Effector memory CD4-positive, alpha-beta T cell (primary cell): Measurements from ENCODE around the gene VOPP1.

ENCODE experiments used
- DNase-seq, 3 donors: peaks; one replicate each; pipeline ENCODE4 v3.0.0-alpha.2; 2020
- H3K27ac ChIP-seq: 2 replicates; pipeline ENCODE4 v1.7.0; 2013; ENCODE audit warnings: mild to moderate bottlenecking, low read length, moderate library complexity; ENCODE audit not compliant: insufficient read depth, poor library complexity, severe bottlenecking
- H3K27me3 ChIP-seq: replicated peaks from 2 replicates; pipeline ENCODE4 v1.7.0; 2013; ENCODE audit warnings: mild to moderate bottlenecking, low read length; ENCODE audit not compliant: insufficient read depth, control insufficient read depth, poor library complexity, severe bottlenecking
- H3K36me3 ChIP-seq: 2 replicates; pipeline ENCODE4 v1.7.0; 2013; ENCODE audit warnings: mild to moderate bottlenecking, low read length, moderate library complexity; ENCODE audit not compliant: control insufficient read depth, insufficient read depth
- H3K4me1 ChIP-seq: 2 replicates; pipeline ENCODE4 v1.7.0; 2013; ENCODE audit warnings: low read length, mild to moderate bottlenecking; ENCODE audit not compliant: control insufficient read depth, insufficient read depth, poor library complexity, severe bottlenecking
- H3K4me3 ChIP-seq: 2 replicates; pipeline ENCODE4 v1.7.0; 2013; ENCODE audit warnings: low read length, low read depth, mild to moderate bottlenecking; ENCODE audit not compliant: insufficient read depth, poor library complexity, severe bottlenecking
- H3K9me3 ChIP-seq: 2 replicates; pipeline ENCODE4 v1.7.0; 2013; ENCODE audit warnings: mild to moderate bottlenecking, low read length, moderate library complexity; ENCODE audit not compliant: control insufficient read depth

The VOPP1 gene

GRCh38 chr7:55534916-55535590 is 37.2 kb downstream of the VOPP1 start:
- Histone ChIP-seq H3K27me3 (no peaks in the 10 kb centered on the region), H3K27ac (peak overlapping the region; percentile 90), H3K9me3 (no peaks in the 10 kb centered on the region), H3K36me3 (no peaks in the 10 kb centered on the region), H3K4me3 (no peak overlapping the region), H3K4me1 (peaks cover 58% of the 10 kb centered on the region)
- DNase-seq: no peak

GRCh38 chr7:55534262-55534915 is 37.9 kb downstream of the VOPP1 start:
- Histone ChIP-seq H3K4me1 (peaks cover 58% of the 10 kb centered on the region), H3K27ac (peak overlapping the region; percentile 90), H3K4me3 (peak overlapping the region; percentile 1), H3K27me3 (no peaks in the 10 kb centered on the region), H3K9me3 (no peaks in the 10 kb centered on the region), H3K36me3 (no peaks in the 10 kb centered on the region)
- DNase-seq: peak; percentile 16 to 54 (median 41)

GRCh38 chr7:55533729-55534080 is 38.6 kb downstream of the VOPP1 start:
- no peaks in the 10 kb centered on the region for H3K36me3 ChIP-seq
- H3K27ac ChIP-seq: peak overlapping the region; percentile 90
- no peaks in the 10 kb centered on the region for H3K9me3 ChIP-seq
- no peak for DNase-seq
- no peaks in the 10 kb centered on the region for H3K27me3 ChIP-seq
- H3K4me3 ChIP-seq: peak overlapping the region; percentile 1
- H3K4me1 ChIP-seq: peaks cover 58% of the 10 kb centered on the region

GRCh38 chr7:55533050-55533728 is 39.1 kb downstream of the VOPP1 start:
- peak; percentile 69 to 80 (median 78) for DNase-seq
- H3K27me3 ChIP-seq: no peaks in the 10 kb centered on the region
- peak overlapping the region; percentile 20 for H3K4me3 ChIP-seq
- no peaks in the 10 kb centered on the region for H3K9me3 ChIP-seq
- H3K27ac ChIP-seq: peak overlapping the region; percentile 90
- no peaks in the 10 kb centered on the region for H3K36me3 ChIP-seq
- H3K4me1 ChIP-seq: peaks cover 58% of the 10 kb centered on the region

DNA sequence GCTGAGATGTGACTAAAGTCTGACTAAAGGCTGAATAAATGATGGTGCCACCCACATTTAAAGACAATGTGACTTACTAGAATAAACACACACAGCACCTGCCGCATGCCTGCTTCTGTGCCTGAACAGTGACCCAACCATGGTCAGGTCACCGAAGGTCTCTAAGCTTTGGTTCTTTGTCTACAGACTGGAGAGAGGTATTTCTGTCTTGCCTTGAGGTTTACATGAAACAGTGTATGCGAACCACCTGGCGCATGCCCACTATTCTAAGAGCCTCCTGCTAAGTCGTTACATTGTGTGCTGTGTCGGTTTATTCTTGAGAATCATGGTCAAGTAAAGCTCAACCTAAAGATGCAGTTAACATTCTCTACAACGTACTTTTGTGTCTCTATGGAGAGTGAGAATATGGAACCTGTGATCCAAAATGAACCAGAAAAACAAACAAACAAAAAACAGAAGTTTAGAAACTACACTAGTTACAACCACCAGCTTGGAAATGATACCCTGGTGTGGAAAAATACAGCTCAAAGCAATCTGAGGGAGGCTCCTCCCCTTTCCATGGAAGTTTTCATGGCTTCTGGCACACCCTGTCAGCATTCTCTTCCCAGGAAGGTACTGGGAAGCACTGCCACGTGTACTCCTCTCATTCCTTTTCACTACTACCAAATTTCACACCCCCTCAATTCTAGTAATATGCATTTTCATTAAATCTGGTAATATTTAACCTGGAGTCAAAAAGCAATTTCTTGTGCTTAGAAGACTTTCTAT is 40.0 kb downstream of the VOPP1 start:
- Histone ChIP-seq H3K9me3 (no peaks in the 10 kb centered on the region), H3K4me3 (no peak overlapping the region), H3K4me1 (peaks cover 52% of the 10 kb centered on the region), H3K36me3 (no peaks in the 10 kb centered on the region), H3K27ac (peak overlapping the region; percentile 60), H3K27me3 (no peaks in the 10 kb centered on the region)
- DNase-seq: no peak

- no peak overlapping the region for H3K27ac ChIP-seq
- no peak overlapping the region for H3K4me3 ChIP-seq
- H3K36me3 ChIP-seq: no peaks in the 10 kb centered on the region
- DNase-seq: no peak
- H3K9me3 ChIP-seq: no peaks in the 10 kb centered on the region
- H3K4me1 ChIP-seq: peaks cover 46% of the 10 kb centered on the region
- no peaks in the 10 kb centered on the region for H3K27me3 ChIP-seq
Measured at GRCh38 chr7:55531536-55531935, 40.8 kb downstream of the VOPP1 start.

DNA sequence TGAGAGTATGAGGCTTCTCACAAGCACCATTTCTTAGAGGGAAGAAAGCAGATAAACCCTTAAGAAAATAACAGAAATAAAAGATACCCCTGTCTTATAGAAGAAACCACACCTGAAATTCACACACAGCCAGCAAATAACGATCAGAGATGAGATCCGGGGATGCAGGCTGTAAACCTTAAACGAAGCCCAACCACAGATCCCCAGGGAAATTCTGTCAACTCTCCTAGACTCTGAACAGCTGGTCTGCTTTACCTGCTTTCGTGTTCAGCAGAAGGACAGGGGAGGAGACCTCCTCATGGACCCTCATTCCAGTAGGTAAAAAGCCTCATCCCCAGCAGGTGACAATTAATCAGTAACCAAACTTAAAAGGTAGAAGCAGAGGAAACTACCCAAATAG is 45.0 kb downstream of the VOPP1 start:
- Histone ChIP-seq H3K4me1 (peaks cover 13% of the 10 kb centered on the region), H3K4me3 (no peak overlapping the region), H3K36me3 (no peaks in the 10 kb centered on the region), H3K27me3 (no peaks in the 10 kb centered on the region), H3K9me3 (no peaks in the 10 kb centered on the region), H3K27ac (no peak overlapping the region)
- no peak for DNase-seq

DNA sequence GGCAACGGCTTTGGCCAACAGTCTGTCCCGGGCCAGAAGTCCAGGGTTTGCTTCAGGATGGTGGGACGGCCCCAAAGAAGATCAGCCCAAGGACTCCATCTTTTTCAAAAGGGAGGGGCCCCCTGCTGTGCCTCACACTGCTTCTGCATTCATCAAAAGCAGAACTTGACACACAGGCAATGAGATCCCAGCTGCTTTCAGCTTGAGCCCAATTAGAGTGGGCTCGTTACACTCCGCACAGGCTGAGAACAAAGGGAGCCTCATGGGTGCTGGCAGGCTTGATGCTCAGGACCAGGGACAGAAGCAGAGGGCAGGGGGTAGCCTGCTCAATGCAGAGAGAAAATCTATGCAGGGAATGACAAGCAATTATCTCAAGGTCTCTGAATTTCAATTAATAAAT is 45.5 kb downstream of the VOPP1 start:
- Histone ChIP-seq H3K4me3 (no peak overlapping the region), H3K4me1 (peaks cover 10% of the 10 kb centered on the region), H3K9me3 (no peaks in the 10 kb centered on the region), H3K27ac (no peak overlapping the region), H3K27me3 (no peaks in the 10 kb centered on the region), H3K36me3 (no peaks in the 10 kb centered on the region)
- no peak for DNase-seq

- Histone ChIP-seq H3K9me3 (no peaks in the 10 kb centered on the region), H3K27ac (no peak overlapping the region), H3K27me3 (no peaks in the 10 kb centered on the region), H3K4me3 (no peak overlapping the region), H3K36me3 (no peaks in the 10 kb centered on the region), H3K4me1 (peaks cover 10% of the 10 kb centered on the region)
- no peak for DNase-seq
Measured at GRCh38 chr7:55526329-55526728, 46.0 kb downstream of the VOPP1 start.
